Epithelial cell of proximal tubule (primary cell): ENCODE measurements around the gene PTPRK. TPM values are rescaled to one million over a fixed set of nuclear protein-coding genes. Genes with fewer than 3 reads are reported as not detected.

Experiments used
- DNase-seq: peaks from one replicate; pipeline ENCODE4 v3.0.0-alpha.2; 2011; ENCODE audit warnings: low read depth
- H3K4me3 ChIP-seq: 2 replicates; pipeline ENCODE4 v1.5.1; 2011; ENCODE audit warnings: low read depth, mild to moderate bottlenecking, low read length
- CTCF ChIP-seq: conservative IDR thresholded peaks from 2 replicates; pipeline ENCODE4 v1.5.1; 2012; ENCODE audit warnings: low read depth, mild to moderate bottlenecking, low read length
- total RNA-seq: library from RNA; depleted of rRNA; stranded (reverse); fragments of >200 nt; gene quantifications from 2 replicates; pipeline ENCODE4 v1.2.3, GENCODE V29; 2015

The PTPRK gene
- total RNA-seq, 1 donor from 2014 or later, result 42.5 TPM

GRCh38 chr6:128216917-128217316, 303.5 kb downstream of the PTPRK start:
- TF ChIP-seq CTCF, result no peak
- DNase-seq, result no peak
- no peak overlapping the region for H3K4me3 ChIP-seq

GRCh38 chr6:128209771-128210170, 310.6 kb downstream of the PTPRK start:
- no peak for TF ChIP-seq CTCF
- DNase-seq, result no peak
- no peak overlapping the region for H3K4me3 ChIP-seq

- no peak overlapping the region for H3K4me3 ChIP-seq
- no peak for TF ChIP-seq CTCF
- DNase-seq, result no peak
These were observed 311.4 kb downstream of the PTPRK start for GRCh38 chr6:128208851-128209580.

GRCh38 chr6:128208078-128208477, 312.3 kb downstream of the PTPRK start:
- DNase-seq, result no peak
- no peak overlapping the region for H3K4me3 ChIP-seq
- TF ChIP-seq CTCF, result no peak

- DNase-seq, result no peak
- TF ChIP-seq CTCF, result no peak
- no peak overlapping the region for H3K4me3 ChIP-seq
These were observed 313.6 kb downstream of the PTPRK start for GRCh38 chr6:128206610-128207426.

- DNase-seq, result no peak
- no peak for TF ChIP-seq CTCF
- H3K4me3 ChIP-seq, result no peak overlapping the region
These were observed 315.8 kb downstream of the PTPRK start for GRCh38 chr6:128204616-128205015.
